Suppressor macrophage (primary cell): ENCODE data around the gene IGSF1.
"Not testable (repeated sequence)": the region's sequence is repeated elsewhere in the genome, so short reads cannot be mapped to it uniquely, and the experiment has no call there.

Experiments
- DNase-seq, 4 experiments: peaks; one replicate each; pipeline ENCODE4 v3.0.0-alpha.2; 2020 to 2022

Gene IGSF1

DNA sequence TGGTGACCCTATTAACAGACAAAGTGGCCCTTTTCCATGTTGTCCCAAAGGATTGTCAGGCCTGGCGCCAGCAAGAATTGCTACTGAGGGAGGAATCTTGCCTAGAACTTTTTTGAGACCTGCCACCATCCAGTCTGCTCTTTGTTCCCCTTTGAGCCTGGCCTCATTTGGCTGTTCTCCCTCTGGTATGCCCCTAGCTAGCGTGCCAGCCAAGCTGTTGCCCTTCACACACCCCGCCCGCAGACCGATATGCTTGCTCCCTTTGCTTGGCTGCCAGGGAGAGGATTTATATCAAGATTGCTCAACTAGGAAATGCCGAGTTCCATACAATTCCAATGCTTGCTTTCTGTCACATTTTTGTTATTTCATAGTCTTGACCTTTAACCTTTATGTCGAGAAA is 24.4 kb downstream of the IGSF1 start:
- no peak for DNase-seq

DNA sequence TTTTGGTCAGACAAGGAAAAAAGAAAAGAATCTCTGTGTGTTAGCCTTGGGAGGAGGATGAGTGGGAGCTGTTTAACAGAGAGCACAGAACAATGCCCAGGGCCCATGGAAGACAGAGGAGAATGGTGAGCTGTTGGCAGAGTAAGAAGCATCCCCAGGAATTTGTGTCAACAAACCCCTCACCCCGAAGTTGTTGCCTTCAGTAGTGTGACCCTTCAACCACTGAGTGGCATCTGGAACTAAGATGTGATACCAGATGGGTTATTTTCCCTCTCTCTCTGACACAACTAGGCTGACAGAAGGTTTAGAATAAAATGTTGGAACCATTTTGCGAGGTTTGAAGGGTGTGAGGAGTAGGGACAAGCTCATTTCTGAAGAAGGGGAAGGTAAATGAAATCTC is 25.1 kb downstream of the IGSF1 start:
- no peak for DNase-seq

DNA sequence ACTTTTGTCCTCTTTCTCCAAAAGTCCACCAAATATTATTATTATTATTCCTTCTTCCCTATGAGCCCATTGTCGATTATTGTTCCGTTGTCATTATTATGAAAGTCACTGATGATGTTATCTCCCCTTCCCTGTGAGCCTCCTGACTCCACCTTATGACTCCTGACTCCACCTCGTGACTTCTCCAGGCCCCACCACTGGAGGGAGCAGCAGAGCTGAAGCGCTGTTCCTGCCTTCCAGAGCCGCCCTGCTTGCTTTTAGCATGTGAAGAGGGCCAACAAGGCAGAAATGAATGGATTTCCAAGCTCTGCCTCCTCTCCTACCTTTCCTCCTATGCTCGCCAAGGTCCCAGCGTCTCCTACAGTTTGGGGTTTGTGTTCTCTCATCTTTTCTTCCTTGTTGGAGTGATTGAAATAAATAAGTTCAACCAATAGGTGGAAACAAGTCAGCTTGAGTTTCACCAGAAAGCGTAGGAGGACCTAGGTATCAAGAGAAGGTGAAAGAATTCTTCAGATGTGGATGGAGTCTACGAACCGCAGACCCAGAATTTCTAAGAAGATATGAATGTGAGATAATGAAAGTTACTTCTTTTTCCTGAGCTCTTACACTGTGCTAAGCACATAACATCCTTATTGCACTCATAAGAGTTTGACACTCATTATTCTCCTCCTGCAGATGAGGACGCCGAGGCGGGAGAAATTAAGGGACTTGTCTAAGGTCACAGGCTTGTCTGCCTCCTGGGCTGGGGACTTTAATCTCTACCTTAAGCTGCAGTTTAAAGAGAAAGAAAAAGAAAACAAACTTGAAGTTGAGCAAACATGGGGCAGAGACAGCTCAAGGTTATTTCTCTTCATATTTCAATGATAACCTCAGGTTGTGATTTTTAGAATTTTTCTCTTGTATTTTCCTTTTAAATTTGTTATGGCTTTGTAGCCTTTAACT is 26.1 kb downstream of the IGSF1 start:
- peak; percentile 1 to 18 (median 12) for DNase-seq

DNA sequence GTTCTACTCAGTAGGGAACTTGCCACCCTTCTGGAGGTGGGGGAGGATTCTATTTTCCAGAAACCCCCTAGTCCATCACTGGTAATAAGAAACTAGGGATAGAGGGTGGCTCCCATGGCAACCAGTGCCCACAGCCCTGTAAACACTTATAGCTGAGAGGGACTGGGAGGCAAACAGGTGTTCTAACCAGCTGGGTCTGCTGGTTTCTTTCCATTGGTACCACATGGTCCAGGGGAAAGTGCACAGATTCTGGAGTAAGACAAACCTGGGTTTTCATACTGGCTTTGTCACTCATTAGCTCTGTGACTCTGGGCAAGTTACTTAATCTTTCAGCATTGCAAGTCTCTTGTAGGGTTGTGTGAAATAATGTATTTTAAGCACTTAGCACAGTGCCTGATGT is 26.9 kb downstream of the IGSF1 start:
- DNase-seq = no peak

DNA sequence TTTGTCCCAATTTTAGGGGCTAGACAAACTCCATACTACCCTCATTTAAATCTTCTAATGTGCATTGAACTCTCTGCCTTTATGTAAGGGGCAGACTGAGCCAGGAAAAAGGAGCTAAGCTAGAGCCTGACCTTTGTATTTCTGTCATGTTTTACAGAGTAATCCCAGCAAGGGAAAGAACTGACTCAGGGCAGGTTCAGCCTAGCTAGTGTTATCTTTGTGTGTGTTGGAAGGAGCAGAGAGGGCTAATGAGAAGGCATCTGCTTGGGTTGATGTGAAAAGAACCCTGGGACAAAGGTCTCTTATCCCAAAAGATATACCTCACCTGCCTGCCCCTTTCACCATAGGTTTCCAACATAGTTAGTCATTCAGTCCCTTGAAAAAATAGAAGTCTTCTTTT is 31.7 kb downstream of the IGSF1 start:
- no peak for DNase-seq

DNA sequence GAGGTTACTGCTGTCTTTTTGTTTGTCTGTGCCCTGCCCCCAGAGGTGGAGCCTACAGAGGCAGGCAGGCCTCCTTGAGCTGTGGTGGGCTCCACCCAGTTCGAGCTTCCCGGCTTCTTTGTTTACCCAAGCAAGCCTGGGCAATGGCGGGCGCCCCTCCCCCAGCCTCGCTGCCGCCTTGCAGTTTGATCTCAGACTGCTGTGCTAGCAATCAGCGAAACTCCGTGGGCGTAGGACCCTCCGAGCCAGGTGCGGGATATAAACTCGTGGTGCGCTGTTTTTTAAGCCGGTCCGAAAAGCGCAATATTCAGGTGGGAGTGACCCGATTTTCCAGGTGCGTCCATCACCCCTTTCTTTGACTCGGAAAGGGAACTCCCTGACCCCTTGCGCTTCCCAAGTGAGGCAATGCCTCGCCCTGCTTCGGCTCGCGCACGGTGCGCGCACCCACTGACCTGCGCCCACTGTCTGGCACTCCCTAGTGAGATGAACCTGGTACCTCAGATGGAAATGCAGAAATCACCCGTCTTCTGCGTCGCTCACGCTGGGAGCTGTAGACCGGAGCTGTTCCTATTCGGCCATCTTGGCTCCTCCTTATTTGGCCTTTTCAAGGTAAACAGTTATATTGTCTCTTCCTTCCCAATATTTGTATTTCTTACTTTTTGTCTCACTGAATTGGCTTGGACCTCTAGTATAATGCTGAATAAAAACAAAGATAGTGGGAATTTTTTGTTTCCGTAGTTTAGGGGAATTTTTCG is 37.9 kb downstream of the IGSF1 start:
- not testable (repeated sequence) for DNase-seq

DNA sequence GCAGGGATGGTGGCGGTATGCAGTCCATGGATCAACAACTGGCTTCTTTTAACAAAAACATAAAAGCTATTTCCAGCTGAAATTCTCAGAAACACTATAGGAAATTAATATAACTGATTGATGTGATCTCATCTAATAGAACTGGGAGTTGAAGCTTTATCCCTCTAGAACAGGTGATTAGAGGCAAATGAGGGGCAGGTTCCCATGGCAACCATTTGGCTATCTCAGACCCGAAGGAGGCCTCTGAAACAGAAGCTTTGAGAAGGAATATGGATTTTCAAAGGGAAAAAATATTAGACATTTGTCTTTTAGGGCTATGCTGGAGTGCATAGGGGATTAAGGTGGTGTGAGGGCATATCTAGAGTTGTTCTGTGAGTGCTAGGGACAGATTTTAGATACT is 50.0 kb downstream of the IGSF1 start:
- DNase-seq = no peak

DNA sequence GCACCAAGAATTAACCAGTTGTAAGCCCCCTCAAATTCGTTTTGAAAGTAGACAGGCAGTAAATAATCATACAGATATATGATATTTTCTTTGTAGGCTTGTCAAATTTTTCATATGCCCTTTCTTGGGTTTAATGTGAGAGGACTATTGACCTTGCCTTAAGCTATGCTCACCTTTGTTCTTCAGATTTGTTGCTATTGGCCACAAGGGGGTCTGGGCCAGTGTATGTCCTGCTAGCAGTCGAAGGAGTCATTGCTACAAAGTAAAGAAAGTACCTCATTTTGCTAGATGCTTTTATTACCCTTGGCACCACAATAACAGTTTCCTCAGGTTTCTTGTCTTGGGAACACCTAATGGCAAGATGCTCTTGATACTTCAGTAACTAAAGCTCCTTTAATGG is 51.7 kb downstream of the IGSF1 start:
- no peak for DNase-seq

DNA sequence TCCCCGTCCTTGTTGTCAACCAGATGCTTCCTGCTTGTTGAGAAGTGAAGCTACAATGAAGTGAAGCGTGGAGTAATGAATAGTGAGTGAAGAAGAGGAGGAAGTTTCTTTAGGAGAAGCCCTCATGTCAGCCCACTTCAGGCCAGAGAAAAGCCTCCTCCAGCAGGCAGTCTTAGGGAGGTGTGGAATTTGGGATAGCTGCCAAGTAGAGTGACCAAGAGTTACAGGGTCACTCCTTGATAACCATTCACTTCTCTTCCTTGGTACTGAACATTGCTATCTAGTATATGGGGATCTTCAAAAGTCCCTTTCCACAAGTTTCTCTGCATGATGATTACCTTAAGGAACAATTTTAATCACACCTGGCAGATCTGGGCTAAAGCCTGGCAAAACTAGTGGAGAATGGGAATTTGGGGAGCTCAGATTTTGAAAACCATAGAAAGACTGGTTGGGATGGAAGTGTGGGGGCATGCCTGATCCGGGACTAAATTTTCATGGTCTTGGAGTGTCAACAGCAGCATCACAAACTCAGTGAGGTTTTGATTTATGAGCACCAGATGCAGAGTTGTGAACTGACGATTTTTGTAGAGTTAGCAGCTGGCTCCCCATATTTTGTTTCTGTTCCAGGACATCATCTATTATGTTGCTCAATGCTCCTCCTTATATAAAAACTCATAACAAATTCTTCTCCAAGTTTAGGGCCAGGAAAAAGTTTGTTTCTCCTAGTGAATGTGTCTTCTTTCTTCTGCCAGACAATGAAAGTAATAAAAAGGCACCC is 53.1 kb downstream of the IGSF1 start:
- DNase-seq = no peak

DNA sequence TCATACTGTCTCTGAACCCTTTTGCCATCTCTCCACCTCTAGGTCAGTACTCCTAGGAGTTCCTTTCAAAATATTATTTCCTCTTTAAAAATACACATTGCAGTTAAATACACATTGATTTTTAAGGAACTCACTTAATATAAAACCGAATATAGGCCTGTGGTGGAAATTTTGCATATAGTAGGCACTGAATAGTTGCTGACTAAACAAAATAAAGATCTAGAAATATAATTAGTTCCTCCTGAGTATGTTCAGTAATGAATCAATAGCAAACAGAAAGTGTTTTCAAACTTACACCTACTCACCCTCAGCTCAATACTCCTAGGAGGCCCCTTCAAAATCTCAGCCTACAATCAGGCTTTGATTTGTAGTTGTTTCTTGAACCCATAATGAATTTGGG is 61.5 kb downstream of the IGSF1 start:
- no peak for DNase-seq

DNA sequence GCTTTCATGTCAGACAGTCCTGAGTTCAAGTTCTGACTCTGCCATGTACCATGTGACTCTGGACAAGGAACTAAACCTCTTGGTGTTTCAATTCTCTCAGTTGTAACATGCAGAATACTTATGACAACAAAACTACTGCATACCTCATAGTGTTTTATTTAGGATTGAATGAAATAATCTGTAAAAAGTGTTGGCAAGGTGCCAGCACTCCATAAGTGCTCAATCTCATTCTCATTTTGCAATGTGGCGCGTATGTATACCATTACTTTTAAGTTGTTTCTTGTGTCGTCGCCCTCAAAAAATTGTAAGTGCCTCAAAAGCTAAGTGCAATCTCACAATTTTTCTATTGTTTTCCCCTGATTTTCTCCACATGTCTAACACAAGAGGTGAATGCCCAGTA is 62.5 kb downstream of the IGSF1 start:
- no peak for DNase-seq

DNA sequence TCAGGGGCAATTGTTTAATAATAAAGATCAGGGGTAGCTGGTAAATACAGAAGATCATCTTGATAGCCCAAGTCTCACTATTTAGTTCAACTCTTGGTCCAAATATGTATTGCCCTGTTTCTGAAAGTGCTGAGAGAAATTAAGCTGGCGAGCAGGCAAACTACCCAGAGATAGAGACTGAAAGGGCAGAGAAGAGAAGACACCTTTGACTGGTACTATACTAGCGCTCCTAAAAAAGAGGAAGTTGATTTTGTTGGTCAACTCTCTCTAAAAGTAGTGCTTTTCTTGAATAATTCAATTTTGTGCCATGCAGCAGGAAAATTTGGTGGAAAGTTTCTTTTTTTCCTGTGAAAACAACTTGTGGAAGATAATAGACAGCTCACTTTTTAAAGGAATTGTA is 64.0 kb downstream of the IGSF1 start:
- DNase-seq = no peak
